KMS-11 (cell line): ENCODE results near the gene CYTH3.
"Not testable (repeated sequence)": the region's sequence is repeated elsewhere in the genome, so short reads cannot be mapped to it uniquely, and the experiment has no call there.

Experiments
- H2AFZ ChIP-seq: fragments of 200-600 bp; sonication (generic); 2 replicates; pipeline ENCODE4 v1.6.1; 2016; ENCODE audit warnings: antibody characterized with exemption, mixed run types, low read depth
- H3K27ac ChIP-seq: fragments of 200-600 bp; sonication (generic); 2 replicates; pipeline ENCODE4 v1.6.1; 2016; ENCODE audit warnings: mild to moderate bottlenecking, mixed run types
- H3K27me3 ChIP-seq: fragments of 200-600 bp; sonication (generic); 2 replicates; pipeline ENCODE4 v1.6.1; 2017; ENCODE audit warnings: mild to moderate bottlenecking, low read depth, mixed run types, moderate library complexity; ENCODE audit not compliant: insufficient read depth
- H3K36me3 ChIP-seq: fragments of 200-600 bp; sonication (generic); 2 replicates; pipeline ENCODE4 v1.6.1; 2017; ENCODE audit warnings: mild to moderate bottlenecking, mixed run types; ENCODE audit not compliant: insufficient read depth
- H3K4me1 ChIP-seq: fragments of 200-600 bp; sonication (generic); 2 replicates; pipeline ENCODE4 v1.6.1; 2016; ENCODE audit warnings: mild to moderate bottlenecking, low read depth, mixed run types; ENCODE audit not compliant: poor library complexity, severe bottlenecking
- H3K4me2 ChIP-seq: fragments of 200-600 bp; sonication (generic); 2 replicates; pipeline ENCODE4 v1.7.0; 2016; ENCODE audit warnings: mild to moderate bottlenecking, mixed run types
- H3K4me3 ChIP-seq: fragments of 200-600 bp; sonication (generic); IDR thresholded peaks from 2 replicates; pipeline ENCODE4 v1.6.1; 2017; ENCODE audit warnings: low read depth, low read length, mixed read lengths; ENCODE audit not compliant: insufficient read depth
- H3K79me2 ChIP-seq: fragments of 200-600 bp; sonication (generic); 2 replicates; pipeline ENCODE4 v1.6.1; 2016; ENCODE audit warnings: low read depth, mixed run types; ENCODE audit not compliant: insufficient read depth
- H3K9ac ChIP-seq: fragments of 200-600 bp; sonication (generic); 2 replicates; pipeline ENCODE4 v1.6.1; 2016; ENCODE audit warnings: mild to moderate bottlenecking, mixed run types
- H4K20me1 ChIP-seq: fragments of 200-600 bp; sonication (generic); 2 replicates; pipeline ENCODE4 v1.6.1; 2016; ENCODE audit warnings: mild to moderate bottlenecking, mixed run types; ENCODE audit not compliant: insufficient read depth
- CTCF ChIP-seq: fragments of 200-600 bp; sonication (generic); conservative IDR thresholded peaks from 2 replicates; pipeline ENCODE4 v1.6.1; 2017; ENCODE audit warnings: low read depth, mild to moderate bottlenecking, antibody characterized with exemption, low read length, moderate library complexity, mixed read lengths

Gene CYTH3

GRCh38 chr7:6305330-6305729 is 32.9 kb upstream of the CYTH3 start:
- Histone ChIP-seq H3K27me3 (no peaks in the 10 kb centered on the region), H2AFZ (no peak overlapping the region), H3K4me2 (no peak overlapping the region), H3K4me3 (no peak overlapping the region), H3K36me3 (no peaks in the 10 kb centered on the region), H4K20me1 (no peaks in the 10 kb centered on the region), H3K4me1 (no peaks in the 10 kb centered on the region), H3K27ac (no peak overlapping the region), H3K9ac (no peak overlapping the region), H3K79me2 (no peaks in the 10 kb centered on the region)
- no peak for TF ChIP-seq CTCF

GRCh38 chr7:6301446-6301845 is 29.0 kb upstream of the CYTH3 start:
- H3K27me3 ChIP-seq, H3K4me2 ChIP-seq, H3K4me3 ChIP-seq, H3K9ac ChIP-seq, H2AFZ ChIP-seq, H3K27ac ChIP-seq, H3K4me1 ChIP-seq, H3K79me2 ChIP-seq, H4K20me1 ChIP-seq, H3K36me3 ChIP-seq: not testable (repeated sequence)

GRCh38 chr7:6299774-6300173 is 27.4 kb upstream of the CYTH3 start:
- H2AFZ ChIP-seq = no peak overlapping the region

GRCh38 chr7:6294839-6295238 is 22.4 kb upstream of the CYTH3 start:
- H3K4me1 ChIP-seq = no peaks in the 10 kb centered on the region
- H3K4me2 ChIP-seq = no peak overlapping the region
- H3K79me2 ChIP-seq = no peaks in the 10 kb centered on the region
- TF ChIP-seq CTCF = no peak
- H3K9ac ChIP-seq = no peak overlapping the region
- H2AFZ ChIP-seq = no peak overlapping the region
- H3K36me3 ChIP-seq = no peaks in the 10 kb centered on the region
- no peaks in the 10 kb centered on the region for H3K27me3 ChIP-seq
- H3K4me3 ChIP-seq = no peak overlapping the region
- H3K27ac ChIP-seq = no peak overlapping the region
- H4K20me1 ChIP-seq = no peaks in the 10 kb centered on the region

More at GRCh38 chr7:6299774-6300173, 27.4 kb upstream of the CYTH3 start:
- TF ChIP-seq CTCF = no peak
- no peak overlapping the region for H3K4me2 ChIP-seq
- no peaks in the 10 kb centered on the region for H3K4me1 ChIP-seq
- no peak overlapping the region for H3K9ac ChIP-seq
- H3K79me2 ChIP-seq = no peaks in the 10 kb centered on the region
- H3K36me3 ChIP-seq = no peaks in the 10 kb centered on the region
- H4K20me1 ChIP-seq = no peaks in the 10 kb centered on the region
- H3K27ac ChIP-seq = no peak overlapping the region
- no peaks in the 10 kb centered on the region for H3K27me3 ChIP-seq
- no peak overlapping the region for H3K4me3 ChIP-seq

GRCh38 chr7:6293202-6293601 is 20.8 kb upstream of the CYTH3 start:
- no peaks in the 10 kb centered on the region for H3K36me3 ChIP-seq
- no peak overlapping the region for H3K9ac ChIP-seq
- TF ChIP-seq CTCF = no peak
- no peaks in the 10 kb centered on the region for H3K4me1 ChIP-seq
- H3K4me2 ChIP-seq = no peak overlapping the region
- no peak overlapping the region for H2AFZ ChIP-seq
- H3K27me3 ChIP-seq = no peaks in the 10 kb centered on the region
- no peak overlapping the region for H3K4me3 ChIP-seq
- H4K20me1 ChIP-seq = no peaks in the 10 kb centered on the region
- H3K79me2 ChIP-seq = no peaks in the 10 kb centered on the region
- H3K27ac ChIP-seq = no peak overlapping the region

GRCh38 chr7:6291941-6292340 is 19.5 kb upstream of the CYTH3 start:
- not testable (repeated sequence) for H3K27me3 ChIP-seq, H3K27ac ChIP-seq, H3K79me2 ChIP-seq, H3K4me1 ChIP-seq, H3K4me3 ChIP-seq, H2AFZ ChIP-seq, H3K9ac ChIP-seq, H3K4me2 ChIP-seq, H3K36me3 ChIP-seq, H4K20me1 ChIP-seq
